Ascending aorta (tissue), 2 donors: ENCODE data around the gene CR1L. TPM values are rescaled to one million over a fixed set of nuclear protein-coding genes. Genes with fewer than 3 reads are reported as not detected.
"Not testable (repeated sequence)": the region's sequence is repeated elsewhere in the genome, so short reads cannot be mapped to it uniquely, and the experiment has no call there.

ENCODE experiments used
- DNase-seq, 2 donors: peaks; one replicate each; pipeline ENCODE4 v3.0.0-alpha.2; 2019; ENCODE audit warnings: low spot score in 2 of 2
- H3K27ac ChIP-seq, 2 donors: fragments of 200-600 bp; sonication (generic); one replicate each; pipeline ENCODE4 v1.5.1; 2016 to 2017; ENCODE audit warnings: mild to moderate bottlenecking in 1 of 2
- H3K27me3 ChIP-seq: fragments of 200-600 bp; sonication (generic); one replicate; pipeline ENCODE4 v1.5.1; 2017
- H3K36me3 ChIP-seq, 2 donors: fragments of 200-600 bp; sonication (generic); one replicate each; pipeline ENCODE4 v1.5.1; 2016
- H3K4me1 ChIP-seq, 2 donors: fragments of 200-600 bp; sonication (generic); one replicate each; pipeline ENCODE4 v1.5.1; 2016 to 2017; ENCODE audit warnings: mild to moderate bottlenecking in 1 of 2
- H3K4me3 ChIP-seq, 2 donors: fragments of 200-600 bp; sonication (generic); one replicate each; pipeline ENCODE4 v1.5.1; 2016 to 2017; ENCODE audit warnings: mild to moderate bottlenecking in 1 of 2
- H3K9me3 ChIP-seq, 2 donors: fragments of 200-600 bp; sonication (generic); one replicate each; pipeline ENCODE4 v1.5.1; 2016
- CTCF ChIP-seq, 3 experiments: fragments of 200-600 bp in 2 of 3; fragments of 450-650 bp in 1 of 3; sonication (generic) in 2 of 3; IDR thresholded peaks; one replicate each; pipeline ENCODE4 v1.5.1; 2016 to 2019; ENCODE audit warnings: antibody characterized with exemption in 3 of 3, mild to moderate bottlenecking in 1 of 3, moderate library complexity in 1 of 3
- intact Hi-C: fragments of 100-400 bp; cut with DNase I; formaldehyde crosslinking; loops from one replicate; pipeline ENCODE4 v1.15.1; 2023
- total RNA-seq: library from RNA; depleted of rRNA; stranded (reverse); fragments of >200 nt; gene quantifications from one replicate; pipeline ENCODE4 v1.1.0, GENCODE V29; 2016

Gene CR1L
- total RNA-seq, 1 donor from 2014 or later = not detected

DNA sequence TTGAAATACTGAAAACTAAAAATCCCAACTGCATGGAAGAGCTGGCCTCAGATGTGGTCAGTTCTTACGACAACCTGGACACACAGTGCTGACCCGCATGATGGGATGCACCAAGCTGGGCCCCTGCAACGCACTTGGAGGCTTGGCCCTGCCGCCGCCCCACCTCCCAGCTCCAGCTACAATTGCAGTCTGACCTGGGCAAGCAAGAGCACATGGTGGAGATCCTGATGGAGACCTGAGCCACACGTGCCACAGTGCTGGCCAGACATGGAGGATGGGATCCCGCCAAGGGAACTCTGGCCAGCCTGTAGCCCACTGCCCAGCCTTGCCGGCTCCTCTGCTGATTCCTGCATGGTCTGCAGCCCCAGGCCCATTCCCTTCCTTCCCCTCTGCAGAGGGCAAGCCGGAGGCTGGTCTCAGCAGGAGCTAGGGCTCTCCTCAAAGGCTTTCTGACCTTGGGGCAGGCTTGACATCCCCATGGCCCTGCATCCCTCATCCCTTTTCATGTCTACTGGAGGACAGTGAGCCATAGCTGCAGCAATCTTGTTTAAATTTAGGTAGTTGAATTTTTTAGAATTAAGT is 14.1 kb downstream of the CR1L start:
- H3K27me3 ChIP-seq = no peaks in the 10 kb centered on the region
- DNase-seq = no peak
- no peaks in the 10 kb centered on the region for H3K9me3 ChIP-seq
- no peak for TF ChIP-seq CTCF (IDR thresholded peaks at IDR 0.05)
- no peaks in the 10 kb centered on the region for H3K36me3 ChIP-seq
- H3K4me3 ChIP-seq = no peak overlapping the region
- intact Hi-C loops = loop anchor here (10.0 kb wide), 1 partner anchor 136 kb away; no protein-coding TSS in a partner anchor
- no peak overlapping the region for H3K27ac ChIP-seq
- H3K4me1 ChIP-seq = no peaks in the 10 kb centered on the region

GRCh38 chr1:207659545-207660153 is 14.7 kb downstream of the CR1L start:
- TF ChIP-seq CTCF (IDR thresholded peaks at IDR 0.05) = no peak
- DNase-seq = no peak
- H3K27ac ChIP-seq = no peak overlapping the region
- H3K4me3 ChIP-seq = no peak overlapping the region
- no peaks in the 10 kb centered on the region for H3K4me1 ChIP-seq
- no peaks in the 10 kb centered on the region for H3K9me3 ChIP-seq
- no peaks in the 10 kb centered on the region for H3K27me3 ChIP-seq
- intact Hi-C loops = loop anchor here (10.0 kb wide), 1 partner anchor 135 kb away; no protein-coding TSS in a partner anchor
- H3K36me3 ChIP-seq = no peaks in the 10 kb centered on the region

DNA sequence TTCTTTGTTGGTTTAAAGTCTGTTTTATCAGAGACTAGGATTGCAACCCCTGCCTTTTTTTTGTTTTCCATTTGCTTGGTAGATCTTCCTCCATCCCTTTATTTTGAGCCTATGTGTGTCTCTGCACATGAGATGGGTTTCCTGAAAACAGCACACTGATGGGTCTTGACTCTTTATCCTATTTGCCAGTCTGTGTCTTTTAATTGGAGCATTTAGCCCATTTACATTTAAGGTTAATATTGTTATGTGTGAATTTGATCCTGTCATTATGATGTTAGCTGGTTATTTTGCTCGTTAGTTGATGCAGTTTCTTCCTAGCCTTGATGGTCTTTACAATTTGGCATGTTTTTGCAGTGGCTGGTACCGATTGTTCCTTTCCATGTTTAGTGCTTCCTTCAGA is 16.5 kb downstream of the CR1L start:
- DNase-seq, intact Hi-C loops: not testable (repeated sequence)

GRCh38 chr1:207666342-207666741 is 21.4 kb downstream of the CR1L start:
- no peaks in the 10 kb centered on the region for H3K36me3 ChIP-seq
- H3K9me3 ChIP-seq = no peaks in the 10 kb centered on the region
- no peak overlapping the region for H3K4me3 ChIP-seq
- no peak for DNase-seq
- no peak for TF ChIP-seq CTCF (IDR thresholded peaks at IDR 0.05)
- intact Hi-C loops = no loop called here
- H3K4me1 ChIP-seq = peaks cover 0 to 3% of the 10 kb centered on the region in 2 donors
- H3K27ac ChIP-seq = no peak overlapping the region
- no peaks in the 10 kb centered on the region for H3K27me3 ChIP-seq

More for the DNA sequence above, 16.5 kb downstream of the CR1L start:
- H3K9me3 ChIP-seq, H3K27me3 ChIP-seq, H3K36me3 ChIP-seq, H3K27ac ChIP-seq, H3K4me3 ChIP-seq, H3K4me1 ChIP-seq: not testable (repeated sequence)

- no peak for DNase-seq
- peaks cover 0 to 3% of the 10 kb centered on the region in 2 donors for H3K4me1 ChIP-seq
- H3K36me3 ChIP-seq = no peaks in the 10 kb centered on the region
- no peaks in the 10 kb centered on the region for H3K27me3 ChIP-seq
- intact Hi-C loops = no loop called here
- no peak overlapping the region for H3K27ac ChIP-seq
- no peak for TF ChIP-seq CTCF (IDR thresholded peaks at IDR 0.05)
- no peaks in the 10 kb centered on the region for H3K9me3 ChIP-seq
- peak overlapping the region; percentile 8 to 22 for H3K4me3 ChIP-seq
Measured at GRCh38 chr1:207669528-207670009, 24.6 kb downstream of the CR1L start.

GRCh38 chr1:207670192-207670591 is 25.3 kb downstream of the CR1L start:
- Histone ChIP-seq H3K4me3 (no peak overlapping the region), H3K9me3 (no peaks in the 10 kb centered on the region), H3K4me1 (peaks cover 0 to 3% of the 10 kb centered on the region in 2 donors), H3K27ac (no peak overlapping the region), H3K27me3 (no peaks in the 10 kb centered on the region), H3K36me3 (no peaks in the 10 kb centered on the region)
- TF ChIP-seq CTCF (IDR thresholded peaks at IDR 0.05) = no peak
- no peak for DNase-seq
- intact Hi-C loops = no loop called here
